Smooth muscle cell (in vitro differentiated cells): Measurements from ENCODE around the gene ARPP21. TPM values are rescaled to one million over a fixed set of nuclear protein-coding genes. Genes with fewer than 3 reads are reported as not detected.

Experiments used
- DNase-seq: peaks from one replicate; lab custom pipeline; 2025; ENCODE audit not compliant: unreplicated experiment; lab: John Stamatoyannopoulos, UW
- H2AFZ ChIP-seq: fragments of 200-600 bp; sonication (generic); 2 replicates; pipeline ENCODE4 v1.6.0; 2016; ENCODE audit warnings: antibody characterized with exemption, low read depth, mild to moderate bottlenecking
- H3F3A ChIP-seq: fragments of 200-600 bp; sonication (generic); 2 replicates; pipeline ENCODE4 v1.6.0; 2017; ENCODE audit warnings: antibody characterized with exemption, low read depth
- H3K27ac ChIP-seq: fragments of 200-600 bp; sonication (generic); 2 replicates; pipeline ENCODE4 v1.5.1; 2016; ENCODE audit warnings: low read depth, mild to moderate bottlenecking
- H3K27me3 ChIP-seq: fragments of 200-600 bp; sonication (generic); 2 replicates; pipeline ENCODE4 v1.6.1; 2016; ENCODE audit warnings: low read depth, mild to moderate bottlenecking
- H3K36me3 ChIP-seq: fragments of 200-600 bp; sonication (generic); 2 replicates; pipeline ENCODE4 v1.5.1; 2016; ENCODE audit warnings: low read depth
- H3K4me1 ChIP-seq: fragments of 200-600 bp; sonication (generic); 2 replicates; pipeline ENCODE4 v1.5.1; 2016; ENCODE audit warnings: low read depth
- H3K4me2 ChIP-seq: fragments of 200-600 bp; sonication (generic); 2 replicates; pipeline ENCODE4 v1.6.0; 2016; ENCODE audit warnings: mild to moderate bottlenecking
- H3K4me3 ChIP-seq: fragments of 200-600 bp; sonication (generic); 2 replicates; pipeline ENCODE4 v1.5.1; 2016; ENCODE audit warnings: mild to moderate bottlenecking
- H3K79me2 ChIP-seq: fragments of 200-600 bp; sonication (generic); 2 replicates; pipeline ENCODE4 v1.6.0; 2016; ENCODE audit warnings: low read depth, mild to moderate bottlenecking
- H3K9ac ChIP-seq: fragments of 200-600 bp; sonication (generic); 2 replicates; pipeline ENCODE4 v1.6.0; 2016; ENCODE audit warnings: low read depth
- H3K9me3 ChIP-seq: fragments of 200-600 bp; sonication (generic); replicated peaks from 2 replicates; pipeline ENCODE4 v1.5.1; 2016; ENCODE audit warnings: low read depth
- H4K20me1 ChIP-seq: fragments of 200-600 bp; sonication (generic); 2 replicates; pipeline ENCODE4 v1.6.0; 2016; ENCODE audit warnings: low read depth
- CTCF ChIP-seq: fragments of 200-600 bp; sonication (generic); IDR thresholded peaks from 2 replicates; pipeline ENCODE4 v1.5.1; 2017; ENCODE audit warnings: borderline replicate concordance, mild to moderate bottlenecking, antibody characterized with exemption; ENCODE audit not compliant: insufficient read depth, poor library complexity, severe bottlenecking
- WGBS: methylation state at CpG from one replicate; pipeline ENCODE4 v1.1.7; 2016; ENCODE audit warnings: low lambda C conversion rate; 5-methylcytosine and 5-hydroxymethylcytosine counted together
- polyA plus RNA-seq: library from polyadenylated mRNA; unstranded; fragments of >200 nt; fragmentation: Nextera tagmentation; extraction: Ambion mirVana; gene quantifications from 2 replicates; pipeline ENCODE4 v1.2.1, GENCODE V29; 2016
- total RNA-seq: library from RNA; depleted of rRNA; stranded (reverse); fragments of >200 nt; gene quantifications from 2 replicates; pipeline ENCODE4 v1.2.3, GENCODE V29; 2014

The ARPP21 gene
- total and polyA plus RNA-seq, 2 experiments from 2014 or later, result not detected

- Histone ChIP-seq H3K36me3 (no peaks in the 10 kb centered on the region), H3F3A (peaks cover 6% of the 10 kb centered on the region), H4K20me1 (no peaks in the 10 kb centered on the region), H3K4me1 (no peaks in the 10 kb centered on the region), H2AFZ (no peak overlapping the region), H3K4me2 (no peak overlapping the region), H3K27ac (no peak overlapping the region), H3K9ac (no peak overlapping the region), H3K4me3 (no peak overlapping the region), H3K79me2 (no peaks in the 10 kb centered on the region), H3K27me3 (no peaks in the 10 kb centered on the region), H3K9me3 (no peaks in the 10 kb centered on the region)
- no peak for TF ChIP-seq CTCF
- WGBS, result 70% methylated on average over 1 of the region's 1 CpG
- DNase-seq, result no peak
These were observed 12.5 kb downstream of the ARPP21 start for GRCh38 chr3:35651851-35652250.

- WGBS, result 93% methylated on average over 7 of the region's 7 CpGs
- DNase-seq, result no peak
- H3K4me2 ChIP-seq, result no peak overlapping the region
- H3K79me2 ChIP-seq, result no peaks in the 10 kb centered on the region
- H3K27ac ChIP-seq, result no peak overlapping the region
- H3K4me1 ChIP-seq, result no peaks in the 10 kb centered on the region
- H3K9me3 ChIP-seq, result no peaks in the 10 kb centered on the region
- peaks cover 6% of the 10 kb centered on the region for H3F3A ChIP-seq
- no peaks in the 10 kb centered on the region for H3K36me3 ChIP-seq
- TF ChIP-seq CTCF, result no peak
- H3K27me3 ChIP-seq, result no peaks in the 10 kb centered on the region
- H3K4me3 ChIP-seq, result no peak overlapping the region
- no peaks in the 10 kb centered on the region for H4K20me1 ChIP-seq
- no peak overlapping the region for H3K9ac ChIP-seq
- H2AFZ ChIP-seq, result no peak overlapping the region
These were observed 14.0 kb downstream of the ARPP21 start for GRCh38 chr3:35653347-35653746.

- Histone ChIP-seq H3K27ac (no peak overlapping the region), H3K4me1 (no peaks in the 10 kb centered on the region), H3F3A (peaks cover 6% of the 10 kb centered on the region), H3K79me2 (no peaks in the 10 kb centered on the region), H4K20me1 (no peaks in the 10 kb centered on the region), H3K36me3 (no peaks in the 10 kb centered on the region), H3K9me3 (no peaks in the 10 kb centered on the region), H3K27me3 (no peaks in the 10 kb centered on the region), H3K4me3 (no peak overlapping the region), H3K9ac (no peak overlapping the region), H3K4me2 (no peak overlapping the region), H2AFZ (no peak overlapping the region)
- no peak for TF ChIP-seq CTCF
- no peak for DNase-seq
- WGBS, result 82% methylated on average over 5 of the region's 5 CpGs
These were observed 15.2 kb downstream of the ARPP21 start for GRCh38 chr3:35654476-35654875.

- H3K9ac ChIP-seq, result no peak overlapping the region
- no peaks in the 10 kb centered on the region for H3K4me1 ChIP-seq
- no peak overlapping the region for H2AFZ ChIP-seq
- DNase-seq, result no peak
- no peaks in the 10 kb centered on the region for H3K36me3 ChIP-seq
- no peaks in the 10 kb centered on the region for H3K79me2 ChIP-seq
- H3K27me3 ChIP-seq, result no peaks in the 10 kb centered on the region
- H3F3A ChIP-seq, result no peaks in the 10 kb centered on the region
- no peaks in the 10 kb centered on the region for H4K20me1 ChIP-seq
- 71% methylated on average over 1 of the region's 1 CpG for WGBS
- H3K9me3 ChIP-seq, result no peaks in the 10 kb centered on the region
- H3K4me3 ChIP-seq, result no peak overlapping the region
- no peak overlapping the region for H3K4me2 ChIP-seq
- no peak for TF ChIP-seq CTCF
- H3K27ac ChIP-seq, result no peak overlapping the region
These were observed 19.4 kb downstream of the ARPP21 start for GRCh38 chr3:35658686-35659085.
